ENCODE measurements around the gene EXTL1. TPM values are rescaled to one million over a fixed set of nuclear protein-coding genes. Genes with fewer than 3 reads are reported as not detected.
A peak's percentile ranks its signal among the peaks of the same experiment; 100 is the strongest.

Gene EXTL1
- total RNA-seq, 6 experiments from 2014 or later = 0.06 to 0.19 TPM; not detected in 4

- H3K27ac ChIP-seq = no peak overlapping the region
- H3K27me3 ChIP-seq = no peaks in the 10 kb centered on the region
- no peaks in the 10 kb centered on the region for H3K36me3 ChIP-seq
- no peak for ATAC-seq
- no peak for TF ChIP-seq CTCF (IDR thresholded peaks at IDR 0.05)
- TF ChIP-seq POLR2A (IDR thresholded peaks at IDR 0.05) = no peak
- no peaks in the 10 kb centered on the region for H3K4me1 ChIP-seq
- no peak for DNase-seq
- H3K9me3 ChIP-seq = no peaks in the 10 kb centered on the region
- WGBS (ENCODE audit: insufficient coverage, low coverage, low lambda C conversion rate, missing lambda C conversion rate) = 74% methylated on average over 6 of the region's 6 CpGs
- intact Hi-C loops (cut with DNase I) = no loop called here
- H3K4me3 ChIP-seq = no peak overlapping the region
These were observed 11.7 kb upstream of the EXTL1 start for GRCh38 chr1:26009796-26010447.

- 72% methylated on average over 3 of the region's 3 CpGs for WGBS (ENCODE audit: insufficient coverage, low coverage, low lambda C conversion rate, missing lambda C conversion rate)
- ATAC-seq (no peak), DNase-seq (no peak)
- TF ChIP-seq CTCF (IDR thresholded peaks at IDR 0.05) = no peak
- no peak for TF ChIP-seq POLR2A (IDR thresholded peaks at IDR 0.05)
- Histone ChIP-seq H3K27me3 (no peaks in the 10 kb centered on the region), H3K36me3 (no peaks in the 10 kb centered on the region), H3K9me3 (no peaks in the 10 kb centered on the region), H3K4me1 (no peaks in the 10 kb centered on the region), H3K27ac (no peak overlapping the region), H3K4me3 (no peak overlapping the region)
- intact Hi-C loops (cut with DNase I) = no loop called here
These were observed 10.8 kb upstream of the EXTL1 start for GRCh38 chr1:26010825-26011224.

- H3K27me3 ChIP-seq = no peaks in the 10 kb centered on the region
- 47% methylated on average over 3 of the region's 3 CpGs for WGBS (ENCODE audit: insufficient coverage, low coverage, low lambda C conversion rate, missing lambda C conversion rate)
- no peak for DNase-seq
- H3K4me3 ChIP-seq = no peak overlapping the region
- no peak for TF ChIP-seq POLR2A (IDR thresholded peaks at IDR 0.05)
- no peak for TF ChIP-seq CTCF (IDR thresholded peaks at IDR 0.05)
- ATAC-seq = no peak
- H3K9me3 ChIP-seq = no peaks in the 10 kb centered on the region
- no peaks in the 10 kb centered on the region for H3K36me3 ChIP-seq
- H3K4me1 ChIP-seq = no peaks in the 10 kb centered on the region
- no peak overlapping the region for H3K27ac ChIP-seq
- intact Hi-C loops (cut with DNase I) = no loop called here
These were observed 8.7 kb upstream of the EXTL1 start for GRCh38 chr1:26012864-26013263.

- H3K9me3 ChIP-seq = no peaks in the 10 kb centered on the region
- H3K4me3 ChIP-seq = no peak overlapping the region
- no peaks in the 10 kb centered on the region for H3K36me3 ChIP-seq
- DNase-seq = no peak
- no peaks in the 10 kb centered on the region for H3K27me3 ChIP-seq
- intact Hi-C loops (cut with DNase I) = no loop called here
- no peak for TF ChIP-seq POLR2A (IDR thresholded peaks at IDR 0.05)
- H3K4me1 ChIP-seq = no peaks in the 10 kb centered on the region
- no peak for ATAC-seq
- H3K27ac ChIP-seq = no peak overlapping the region
- 88% methylated on average over 1 of the region's 2 CpGs for WGBS (ENCODE audit: insufficient coverage, low coverage, low lambda C conversion rate, missing lambda C conversion rate)
These were observed 7.4 kb upstream of the EXTL1 start for GRCh38 chr1:26014179-26014578.

GRCh38 chr1:26015358-26015757 lies 6.2 kb upstream of the EXTL1 start:
- Histone ChIP-seq H3K36me3 (no peaks in the 10 kb centered on the region), H3K4me1 (no peaks in the 10 kb centered on the region), H3K27ac (no peak overlapping the region), H3K4me3 (no peak overlapping the region), H3K9me3 (no peaks in the 10 kb centered on the region), H3K27me3 (no peaks in the 10 kb centered on the region)
- TF ChIP-seq CTCF (IDR thresholded peaks at IDR 0.05) (no peak), POLR2A (IDR thresholded peaks at IDR 0.05) (no peak)
- DNase-seq = no peak
- ATAC-seq = peak; percentile 17 to 70 (median 50)
- 50% methylated on average over 2 of the region's 2 CpGs for WGBS (ENCODE audit: insufficient coverage, low coverage, low lambda C conversion rate, missing lambda C conversion rate)
- intact Hi-C loops (cut with DNase I) = no loop called here
